ENCODE measurements around the gene NOS1AP.

Gene NOS1AP

GRCh38 chr1:162386292-162387225, 317.1 kb downstream of the NOS1AP start:
- TF ChIP-seq PAX5 (IDR thresholded peaks at IDR 0.05; ENCODE audit: insufficient read depth, low read length, severe bottlenecking): no peak
- DNase-seq (ENCODE audit: insufficient read length, low spot score) (no peak), FAIRE-seq (no peak)

GRCh38 chr1:162387226-162388082, 318.0 kb downstream of the NOS1AP start:
- no peak for FAIRE-seq
- TF ChIP-seq TAF1 (IDR thresholded peaks at IDR 0.05; ENCODE audit: low read depth, low read length) (no peak), POLR2AphosphoS5 (IDR thresholded peaks at IDR 0.05; ENCODE audit: low read depth, low read length) (no peak), PAX5 (IDR thresholded peaks at IDR 0.05; ENCODE audit: insufficient read depth, low read length, severe bottlenecking) (no peak), SPI1 (IDR thresholded peaks at IDR 0.05; ENCODE audit: low read depth, low read length) (no peak), POU2F2 (IDR thresholded peaks at IDR 0.05; ENCODE audit: low read depth, low read length) (no peak), POLR2A (IDR thresholded peaks at IDR 0.05; ENCODE audit: low read depth, low read length) (no peak)
- no peak for DNase-seq (ENCODE audit: insufficient read length, low spot score)

- TF ChIP-seq POLR2A (IDR thresholded peaks at IDR 0.05; ENCODE audit: low read depth, low read length): no peak
- no peak for TF ChIP-seq POLR2AphosphoS5 (IDR thresholded peaks at IDR 0.05; ENCODE audit: low read depth, low read length)
- no peak for TF ChIP-seq POU2F2 (IDR thresholded peaks at IDR 0.05; ENCODE audit: low read depth, low read length)
- no peak for TF ChIP-seq SPI1 (IDR thresholded peaks at IDR 0.05; ENCODE audit: low read depth, low read length)
- TF ChIP-seq PAX5 (IDR thresholded peaks at IDR 0.05; ENCODE audit: insufficient read depth, low read length, severe bottlenecking): no peak
- TF ChIP-seq TAF1 (IDR thresholded peaks at IDR 0.05; ENCODE audit: low read depth, low read length): no peak
- FAIRE-seq: no peak
- no peak for DNase-seq (ENCODE audit: insufficient read length, low spot score)
Measured at GRCh38 chr1:162388083-162388594, 318.6 kb downstream of the NOS1AP start.

- no peak for FAIRE-seq
- no peak for TF ChIP-seq POLR2AphosphoS5 (IDR thresholded peaks at IDR 0.05; ENCODE audit: low read depth, low read length)
- TF ChIP-seq POU2F2 (IDR thresholded peaks at IDR 0.05; ENCODE audit: low read depth, low read length): no peak
- DNase-seq (ENCODE audit: insufficient read length, low spot score): no peak
Measured at GRCh38 chr1:162388615-162389014, 319.1 kb downstream of the NOS1AP start.

- TF ChIP-seq POLR2A (IDR thresholded peaks at IDR 0.05; ENCODE audit: low read depth, low read length): no peak
- FAIRE-seq (no peak), DNase-seq (ENCODE audit: insufficient read length, low spot score) (no peak)
Measured at GRCh38 chr1:162389021-162389818, 319.7 kb downstream of the NOS1AP start.

- no peak for DNase-seq (ENCODE audit: insufficient read length, low spot score)
- no peak for FAIRE-seq
- no peak for TF ChIP-seq POLR2A (IDR thresholded peaks at IDR 0.05; ENCODE audit: low read depth, low read length)
- TF ChIP-seq POU2F2 (IDR thresholded peaks at IDR 0.05; ENCODE audit: low read depth, low read length): no peak
- no peak for TF ChIP-seq SPI1 (IDR thresholded peaks at IDR 0.05; ENCODE audit: low read depth, low read length)
- no peak for TF ChIP-seq TAF1 (IDR thresholded peaks at IDR 0.05; ENCODE audit: low read depth, low read length)
- no peak for TF ChIP-seq PAX5 (IDR thresholded peaks at IDR 0.05; ENCODE audit: insufficient read depth, low read length, severe bottlenecking)
- no peak for TF ChIP-seq POLR2AphosphoS5 (IDR thresholded peaks at IDR 0.05; ENCODE audit: low read depth, low read length)
Measured at GRCh38 chr1:162389971-162390370, 320.5 kb downstream of the NOS1AP start.

GRCh38 chr1:162390396-162391185, 321.1 kb downstream of the NOS1AP start:
- TF ChIP-seq POLR2AphosphoS5 (IDR thresholded peaks at IDR 0.05; ENCODE audit: low read depth, low read length) (no peak), SPI1 (IDR thresholded peaks at IDR 0.05; ENCODE audit: low read depth, low read length) (no peak), POLR2A (IDR thresholded peaks at IDR 0.05; ENCODE audit: low read depth, low read length) (no peak)
- FAIRE-seq (no peak), DNase-seq (ENCODE audit: insufficient read length, low spot score) (no peak)

- FAIRE-seq (no peak), DNase-seq (ENCODE audit: insufficient read length, low spot score) (peak; percentile 35)
- TF ChIP-seq SPI1 (IDR thresholded peaks at IDR 0.05; ENCODE audit: low read depth, low read length): peak; percentile 33; the same call in 1 of the 2 replicates
- no peak for TF ChIP-seq POU2F2 (IDR thresholded peaks at IDR 0.05; ENCODE audit: low read depth, low read length)
Measured at GRCh38 chr1:162391790-162392563, 322.5 kb downstream of the NOS1AP start.
